PC-9 (cell line): Measurements from ENCODE around the gene MED13L. TPM values are rescaled to one million over a fixed set of nuclear protein-coding genes. Genes with fewer than 3 reads are reported as not detected.

Experiments
- BruUV-seq: library from RNA; stranded (reverse); fragments of 400-500 nt; replicated peaks from 2 replicates; lab custom pipeline; 2021; lab: Mats Ljungman, UMichigan
- CTCF ChIA-PET: fragments of 300-600 bp; sonication (Branson Sonifier 250); formaldehyde crosslinking; loops from one replicate; lab custom pipeline; 2022; ENCODE audit warnings: antibody characterized with exemption; lab: Charles Lee
- POLR2A ChIA-PET: fragments of 300-600 bp; sonication (Branson Sonifier 250); formaldehyde crosslinking; loops from one replicate; lab custom pipeline; 2022; ENCODE audit warnings: antibody characterized with exemption; ENCODE audit not compliant: unreplicated experiment; lab: Charles Lee
- DNase-seq, 2 experiments: peaks; one replicate each; pipeline versions ENCODE4 v3.0.0 to v3.0.0-alpha.2; 2015 to 2022; ENCODE audit warnings: mixed read lengths in 1 of 2
- H2AFZ ChIP-seq: fragments of 200-600 bp; sonication (generic); 2 replicates; pipeline ENCODE4 v1.8.1; 2017; ENCODE audit warnings: antibody characterized with exemption
- H3F3A ChIP-seq: fragments of 200-600 bp; sonication (generic); 2 replicates; pipeline ENCODE4 v1.8.1; 2017; ENCODE audit warnings: antibody characterized with exemption, mild to moderate bottlenecking, low read depth; ENCODE audit not compliant: insufficient read depth
- H3K27ac ChIP-seq: fragments of 200-600 bp; sonication (generic); 2 replicates; pipeline ENCODE4 v1.6.1; 2016; ENCODE audit warnings: mixed run types
- H3K27me3 ChIP-seq: fragments of 200-600 bp; sonication (generic); 2 replicates; pipeline ENCODE4 v1.6.1; 2016; ENCODE audit warnings: low read depth, mixed run types; ENCODE audit not compliant: insufficient read depth
- H3K36me3 ChIP-seq: fragments of 200-600 bp; sonication (generic); 2 replicates; pipeline ENCODE4 v1.6.1; 2016; ENCODE audit warnings: low read depth, mixed run types
- H3K4me1 ChIP-seq: fragments of 200-600 bp; sonication (generic); replicated peaks from 2 replicates; pipeline ENCODE4 v1.6.1; 2016; ENCODE audit warnings: mixed run types; ENCODE audit not compliant: insufficient read depth
- H3K4me2 ChIP-seq: fragments of 200-600 bp; sonication (generic); 2 replicates; pipeline ENCODE4 v1.6.1; 2017; ENCODE audit warnings: mixed run types
- H3K4me3 ChIP-seq: fragments of 200-600 bp; sonication (generic); 2 replicates; pipeline ENCODE4 v1.6.1; 2016; ENCODE audit warnings: mixed run types
- H3K79me2 ChIP-seq: fragments of 200-600 bp; sonication (generic); 2 replicates; pipeline ENCODE4 v1.6.1; 2017; ENCODE audit warnings: low read depth, mixed run types
- H3K9me2 ChIP-seq: fragments of 200-600 bp; sonication (generic); 2 replicates; pipeline ENCODE4 v1.8.1; 2017; ENCODE audit warnings: mild to moderate bottlenecking; ENCODE audit not compliant: insufficient read depth
- H3K9me3 ChIP-seq: fragments of 200-600 bp; sonication (generic); 2 replicates; pipeline ENCODE4 v1.8.1; 2016; ENCODE audit warnings: low read depth; ENCODE audit not compliant: insufficient read depth
- H4K20me1 ChIP-seq: fragments of 200-600 bp; sonication (generic); 2 replicates; pipeline ENCODE4 v1.8.1; 2017; ENCODE audit not compliant: insufficient read depth
- CTCF ChIP-seq: fragments of 200-600 bp; sonication (generic); conservative IDR thresholded peaks from 2 replicates; pipeline ENCODE4 v1.6.1; 2017; ENCODE audit warnings: mixed run types, antibody characterized with exemption, mild to moderate bottlenecking, moderate library complexity
- EZH2 ChIP-seq: fragments of 200-600 bp; sonication (generic); IDR thresholded peaks from 2 replicates; pipeline ENCODE4 v1.8.0; 2017; ENCODE audit warnings: antibody characterized with exemption, low read depth
- intact Hi-C: fragments of 100-400 bp; cut with micrococcal nuclease; formaldehyde crosslinking; loops from one replicate; pipeline ENCODE4 v1.10.0; 2022; ENCODE audit not compliant: unreplicated experiment
- total RNA-seq: library from RNA; stranded (reverse); gene quantifications from 2 replicates; pipeline ENCODE4 v1.2.3, GENCODE V29; 2021

MED13L gene
- total RNA-seq, 1 experiment from 2014 or later, result 89.5 TPM

DNA sequence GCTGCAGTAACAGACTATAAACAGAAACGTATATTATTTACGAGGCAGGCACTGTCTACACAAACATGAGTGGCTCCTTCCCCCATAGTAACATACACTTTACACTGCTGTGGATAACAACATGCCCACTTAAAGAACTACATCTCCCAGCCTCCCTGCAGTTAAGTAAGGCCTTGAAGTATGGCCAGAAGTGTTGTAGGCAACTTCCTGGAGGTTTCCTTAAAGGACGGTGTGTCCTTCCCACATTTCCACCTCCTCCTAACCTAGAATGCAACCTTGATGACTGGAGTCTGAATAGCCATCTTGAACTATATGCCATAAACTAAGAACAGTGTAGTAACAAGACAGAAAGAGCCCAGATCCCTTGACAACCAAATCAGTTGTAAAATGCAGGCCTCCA lies 20.3 kb downstream of the MED13L start:
- Histone ChIP-seq H3F3A (peaks cover 5% of the 10 kb centered on the region; the same call in 1 of the 2 replicates), H3K79me2 (peaks cover 99% of the 10 kb centered on the region), H3K4me1 (no peaks in the 10 kb centered on the region), H3K4me2 (no peak overlapping the region), H3K9me2 (no peaks in the 10 kb centered on the region), H3K9me3 (no peaks in the 10 kb centered on the region), H3K27ac (no peak overlapping the region), H3K4me3 (no peak overlapping the region), H3K27me3 (no peaks in the 10 kb centered on the region), H3K36me3 (no peaks in the 10 kb centered on the region), H4K20me1 (peaks cover 56% of the 10 kb centered on the region), H2AFZ (no peak overlapping the region)
- BruUV-seq, result no TSS peak
- DNase-seq, result no peak
- intact Hi-C loops, result no loop called here
- TF ChIP-seq CTCF (no peak), EZH2 (no peak)
- POLR2A ChIA-PET, result interaction anchor here (0.5 kb wide), 1 partner anchor 95 kb away, joined by 9 read pairs; no protein-coding TSS in a partner anchor
- CTCF ChIA-PET, result no interaction called here

GRCh38 chr12:116249938-116250337 lies 27.6 kb downstream of the MED13L start:
- H3K9me3 ChIP-seq, result peaks cover 12% of the 10 kb centered on the region
- no peak for DNase-seq
- ChIA-PET POLR2A (no interaction called here), CTCF (no interaction called here)
- H3K9me2 ChIP-seq, result no peaks in the 10 kb centered on the region
- H3K79me2 ChIP-seq, result peaks cover 95% of the 10 kb centered on the region
- no peaks in the 10 kb centered on the region for H3K27me3 ChIP-seq
- no peak overlapping the region for H3K27ac ChIP-seq
- H3F3A ChIP-seq, result no peaks in the 10 kb centered on the region; the same call in none of the 2 replicates
- peaks cover 19% of the 10 kb centered on the region for H4K20me1 ChIP-seq
- H3K4me2 ChIP-seq, result no peak overlapping the region
- no TSS peak for BruUV-seq
- no peaks in the 10 kb centered on the region for H3K4me1 ChIP-seq
- H3K4me3 ChIP-seq, result no peak overlapping the region
- H2AFZ ChIP-seq, result no peak overlapping the region
- intact Hi-C loops, result no loop called here
- peaks cover 3% of the 10 kb centered on the region; the same call in 1 of the 2 replicates for H3K36me3 ChIP-seq
- TF ChIP-seq EZH2, result no peak
- no peak for TF ChIP-seq CTCF

GRCh38 chr12:116248930-116249329 lies 28.6 kb downstream of the MED13L start:
- no peak overlapping the region for H3K4me2 ChIP-seq
- H4K20me1 ChIP-seq, result peaks cover 21% of the 10 kb centered on the region
- H3K79me2 ChIP-seq, result peaks cover 95% of the 10 kb centered on the region
- POLR2A ChIA-PET, result interaction anchor here (0.6 kb wide), 1 partner anchor 31 kb away, joined by 4 read pairs; no protein-coding TSS in a partner anchor
- 0 out of 2 replicates have a peak, but pooled peaks cover 6% of the 10 kb centered on the region for H3K4me1 ChIP-seq
- no peak overlapping the region for H3K27ac ChIP-seq
- CTCF ChIA-PET, result interaction anchor here (0.7 kb wide), 1 partner anchor 21 kb away, joined by 5 read pairs; no protein-coding TSS in a partner anchor
- no peak overlapping the region for H3K4me3 ChIP-seq
- peaks cover 7% of the 10 kb centered on the region for H3F3A ChIP-seq
- no peaks in the 10 kb centered on the region for H3K9me2 ChIP-seq
- intact Hi-C loops, result no loop called here
- H2AFZ ChIP-seq, result no peak overlapping the region
- DNase-seq, result no peak
- TF ChIP-seq EZH2 (no peak), CTCF (no peak)
- no TSS peak for BruUV-seq
- H3K9me3 ChIP-seq, result peaks cover 12% of the 10 kb centered on the region
- peaks cover 3% of the 10 kb centered on the region; the same call in 1 of the 2 replicates for H3K36me3 ChIP-seq
- H3K27me3 ChIP-seq, result no peaks in the 10 kb centered on the region
